ENCODE measurements around the gene FAM98A.

- TF ChIP-seq CTCF (IDR thresholded peaks at IDR 0.05 in 8 of 11, conservative IDR thresholded peaks at IDR 0.05 in 3 of 11): no peak
- no peak for TF ChIP-seq POLR2AphosphoS5 (IDR thresholded peaks at IDR 0.05)
Observed at GRCh38 chr2:33561872-33562271, 37.2 kb downstream of the FAM98A start.
